T-helper 2 cell (primary cell): ENCODE results near the gene KLHL1.

ENCODE experiments used
- DNase-seq, 5 experiments: peaks; one replicate each; pipeline versions ENCODE4 v3.0.0 to v3.0.0-alpha.2; 2012 to 2022

Gene KLHL1

GRCh38 chr13:69999875-70000274, 108.4 kb downstream of the KLHL1 start:
- DNase-seq, result no peak

GRCh38 chr13:69997061-69997460, 111.2 kb downstream of the KLHL1 start:
- no peak for DNase-seq

GRCh38 chr13:69980799-69981198, 127.5 kb downstream of the KLHL1 start:
- DNase-seq, result no peak

GRCh38 chr13:69975496-69975895, 132.8 kb downstream of the KLHL1 start:
- no peak for DNase-seq

- no peak for DNase-seq
Measured at GRCh38 chr13:69970520-69970919, 137.7 kb downstream of the KLHL1 start.

- DNase-seq, result no peak
Measured at GRCh38 chr13:69959046-69959445, 149.2 kb downstream of the KLHL1 start.

GRCh38 chr13:69956839-69957238, 151.4 kb downstream of the KLHL1 start:
- DNase-seq, result no peak

- no peak for DNase-seq
Measured at GRCh38 chr13:69956349-69956748, 151.9 kb downstream of the KLHL1 start.

GRCh38 chr13:69955271-69955670, 153.0 kb downstream of the KLHL1 start:
- no peak for DNase-seq

- DNase-seq, result no peak
Measured at GRCh38 chr13:69951412-69951811, 156.8 kb downstream of the KLHL1 start.

GRCh38 chr13:69950160-69950559, 158.1 kb downstream of the KLHL1 start:
- no peak for DNase-seq

GRCh38 chr13:69948016-69948415, 160.2 kb downstream of the KLHL1 start:
- DNase-seq, result no peak

- DNase-seq, result no peak
Measured at GRCh38 chr13:69947582-69947981, 160.7 kb downstream of the KLHL1 start.

GRCh38 chr13:69946511-69946910, 161.7 kb downstream of the KLHL1 start:
- DNase-seq, result no peak

GRCh38 chr13:69935043-69935442, 173.2 kb downstream of the KLHL1 start:
- DNase-seq, result peak in 1 of 5 experiments; percentile 21

GRCh38 chr13:69928262-69928661, 180.0 kb downstream of the KLHL1 start:
- no peak for DNase-seq

GRCh38 chr13:69921156-69921555, 187.1 kb downstream of the KLHL1 start:
- DNase-seq, result no peak

GRCh38 chr13:69912630-69913029, 195.6 kb downstream of the KLHL1 start:
- no peak for DNase-seq

GRCh38 chr13:69910800-69911199, 197.5 kb downstream of the KLHL1 start:
- no peak for DNase-seq

GRCh38 chr13:69904784-69905183, 203.5 kb downstream of the KLHL1 start:
- no peak for DNase-seq

GRCh38 chr13:69903081-69903480, 205.2 kb downstream of the KLHL1 start:
- no peak for DNase-seq

- no peak for DNase-seq
Measured at GRCh38 chr13:69882451-69882850, 225.8 kb downstream of the KLHL1 start.

- no peak for DNase-seq
Measured at GRCh38 chr13:69879936-69880335, 228.3 kb downstream of the KLHL1 start.

- no peak for DNase-seq
Measured at GRCh38 chr13:69872321-69873047, 235.8 kb downstream of the KLHL1 start.

- no peak for DNase-seq
Measured at GRCh38 chr13:69866555-69866954, 241.7 kb downstream of the KLHL1 start.
